Body of pancreas (tissue), 4 donors: ENCODE results near the gene CHCHD3. TPM values are rescaled to one million over a fixed set of nuclear protein-coding genes. Genes with fewer than 3 reads are reported as not detected.

Experiments used
- ATAC-seq: fragments of 150-250 bp; one replicate; pipeline ENCODE4 v1.9.1; 2016
- DNase-seq, 4 donors: peaks; one replicate each; pipeline ENCODE4 v3.0.0-alpha.2; 2019
- H3K27ac ChIP-seq, 4 donors: fragments of 200-600 bp; sonication (generic); 1 replicate in 3 of 4; 2 replicates in 1 of 4; pipeline versions ENCODE4 v1.5.1 to v1.6.1; 2016 to 2019; ENCODE audit warnings: mild to moderate bottlenecking in 1 of 4, mixed read lengths in 1 of 4, moderate library complexity in 1 of 4
- H3K27me3 ChIP-seq, 2 donors: fragments of 200-600 bp; sonication (generic); one replicate each; pipeline ENCODE4 v1.6.0; 2016; ENCODE audit warnings: mild to moderate bottlenecking in 1 of 2
- H3K36me3 ChIP-seq, 2 donors: fragments of 200-600 bp; sonication (generic); replicated peaks in 1 of 2; 2 replicates each; pipeline ENCODE4 v1.5.1; 2016; ENCODE audit warnings: low read depth in 2 of 2; ENCODE audit not compliant: insufficient read depth in 1 of 2
- H3K4me1 ChIP-seq: fragments of 200-600 bp; sonication (generic); one replicate; pipeline ENCODE4 v1.6.0; 2016
- H3K4me3 ChIP-seq, 2 donors: fragments of 200-600 bp; sonication (generic); 1 replicate in 1 of 2; 2 replicates in 1 of 2; pipeline ENCODE4 v1.5.1; 2016 to 2019
- H3K9me3 ChIP-seq, 3 donors: fragments of 200-600 bp; sonication (generic); 1 replicate in 2 of 3; 2 replicates in 1 of 3; pipeline ENCODE4 v1.5.1; 2016
- CTCF ChIP-seq, 7 experiments: fragments of 450-650 bp in 4 of 7; fragments of 200-600 bp in 3 of 7; sonication (generic) in 3 of 7; IDR thresholded peaks; one replicate each; pipeline ENCODE4 v1.5.1; 2016 to 2019; ENCODE audit warnings: antibody characterized with exemption in 7 of 7
- POLR2A ChIP-seq, 3 donors: fragments of 450-650 bp; IDR thresholded peaks; one replicate each; pipeline ENCODE4 v1.6.1; 2016; ENCODE audit warnings: antibody characterized with exemption in 3 of 3, mild to moderate bottlenecking in 2 of 3
- WGBS, 2 donors: methylation state at CpG; one replicate each; pipeline ENCODE4 v1.1.5; 2017; 5-methylcytosine and 5-hydroxymethylcytosine counted together
- intact Hi-C: fragments of 100-400 bp; cut with DNase I; formaldehyde crosslinking; loops from one replicate; pipeline ENCODE4 v1.15.1; 2023
- total RNA-seq, 2 donors: library from RNA; depleted of rRNA; stranded (reverse); fragments of >200 nt; gene quantifications; one replicate each; pipeline ENCODE4 v1.1.0, GENCODE V29; 2016

The CHCHD3 gene
- total RNA-seq, 2 donors from 2014 or later: 24.4 to 32.6 TPM

- ATAC-seq (no peak), DNase-seq (no peak)
- Histone ChIP-seq H3K4me1 (peaks cover 4% of the 10 kb centered on the region), H3K4me3 (no peak overlapping the region), H3K27me3 (no peaks in the 10 kb centered on the region), H3K9me3 (no peaks in the 10 kb centered on the region), H3K36me3 (no peaks in the 10 kb centered on the region), H3K27ac (no peak overlapping the region)
- TF ChIP-seq CTCF (IDR thresholded peaks at IDR 0.05): no peak
- no peak for TF ChIP-seq POLR2A (IDR thresholded peaks at IDR 0.05)
- intact Hi-C loops: no loop called here
- WGBS, 2 donors: 81 to 93% methylated on average over 4 to 5 of the region's 5 CpGs
Measured at GRCh38 chr7:132758986-132759385, 322.9 kb downstream of the CHCHD3 start.

GRCh38 chr7:132757783-132758182 is 324.1 kb downstream of the CHCHD3 start:
- Histone ChIP-seq H3K27ac (no peak overlapping the region), H3K4me3 (no peak overlapping the region), H3K9me3 (no peaks in the 10 kb centered on the region), H3K27me3 (no peaks in the 10 kb centered on the region), H3K36me3 (no peaks in the 10 kb centered on the region), H3K4me1 (peaks cover 4% of the 10 kb centered on the region)
- no peak for ATAC-seq
- intact Hi-C loops: no loop called here
- no peak for DNase-seq
- 88 to 89% methylated on average over 3 of the region's 3 CpGs for WGBS, 2 donors
- TF ChIP-seq POLR2A (IDR thresholded peaks at IDR 0.05) (no peak), CTCF (IDR thresholded peaks at IDR 0.05) (no peak)

- TF ChIP-seq CTCF (IDR thresholded peaks at IDR 0.05): no peak
- no peak for TF ChIP-seq POLR2A (IDR thresholded peaks at IDR 0.05)
- Histone ChIP-seq H3K4me3 (no peak overlapping the region), H3K9me3 (no peaks in the 10 kb centered on the region), H3K4me1 (peaks cover 4% of the 10 kb centered on the region), H3K36me3 (no peaks in the 10 kb centered on the region), H3K27ac (peak overlapping the region in 1 of 4 donors; percentile 26), H3K27me3 (no peaks in the 10 kb centered on the region)
- intact Hi-C loops: no loop called here
- ATAC-seq: no peak
- DNase-seq: no peak
- WGBS, 2 donors: 58 to 67% methylated on average over 5 of the region's 5 CpGs
Measured at GRCh38 chr7:132756484-132756990, 325.4 kb downstream of the CHCHD3 start.

- Histone ChIP-seq H3K4me3 (no peak overlapping the region), H3K9me3 (no peaks in the 10 kb centered on the region), H3K27me3 (no peaks in the 10 kb centered on the region), H3K4me1 (peaks cover 4% of the 10 kb centered on the region), H3K27ac (peak overlapping the region in 1 of 4 donors; percentile 26), H3K36me3 (no peaks in the 10 kb centered on the region)
- DNase-seq (peak; percentile 18 to 54 (median 36)), ATAC-seq (peak; percentile 74)
- intact Hi-C loops: no loop called here
- WGBS, 2 donors: 76 to 80% methylated on average over 5 of the region's 5 CpGs
- TF ChIP-seq CTCF (IDR thresholded peaks at IDR 0.05): peak in 4 of 7 experiments; percentile 17 to 46 (median 26)
- no peak for TF ChIP-seq POLR2A (IDR thresholded peaks at IDR 0.05)
Measured at GRCh38 chr7:132755538-132756483, 326.1 kb downstream of the CHCHD3 start.
